Measurements from ENCODE around the gene BDKRB1.

GRCh38 chr14:96270565-96271420, 14.8 kb downstream of the BDKRB1 start:
- no peak for TF ChIP-seq POLR2A (IDR thresholded peaks at IDR 0.05; ENCODE audit: low read depth, low read length)
- TF ChIP-seq POLR2AphosphoS5 (IDR thresholded peaks at IDR 0.05; ENCODE audit: low read depth, low read length), result no peak
- TF ChIP-seq TAF1 (IDR thresholded peaks at IDR 0.05; ENCODE audit: low read depth, low read length), result no peak

Measured in GM12891 (cell line).